Glutamatergic neuron (in vitro differentiated cells): ENCODE data around the gene PI4KA. TPM values are rescaled to one million over a fixed set of nuclear protein-coding genes. Genes with fewer than 3 reads are reported as not detected.

Experiments used
- DNase-seq: peaks from one replicate; pipeline ENCODE4 v3.0.0; 2022
- H3K27ac Mint-ChIP-seq: one replicate; pipeline ENCODE4 v1.8.0; 2020; ENCODE audit warnings: mild to moderate bottlenecking, mixed read lengths, inconsistent platforms; ENCODE audit not compliant: unreplicated experiment
- H3K27me3 Mint-ChIP-seq: one replicate; pipeline ENCODE4 v1.8.0; 2020; ENCODE audit warnings: mild to moderate bottlenecking, moderate library complexity, mixed read lengths, inconsistent platforms; ENCODE audit not compliant: unreplicated experiment
- H3K36me3 Mint-ChIP-seq: one replicate; pipeline ENCODE4 v1.8.0; 2020; ENCODE audit warnings: mild to moderate bottlenecking, mixed read lengths, inconsistent platforms; ENCODE audit not compliant: unreplicated experiment
- H3K4me1 Mint-ChIP-seq: one replicate; pipeline ENCODE4 v1.8.0; 2020; ENCODE audit warnings: mild to moderate bottlenecking, low read depth, mixed read lengths, inconsistent platforms; ENCODE audit not compliant: unreplicated experiment
- H3K4me3 Mint-ChIP-seq: one replicate; pipeline ENCODE4 v1.8.0; 2020; ENCODE audit warnings: mild to moderate bottlenecking, mixed read lengths, inconsistent platforms; ENCODE audit not compliant: unreplicated experiment
- H3K9me3 Mint-ChIP-seq: one replicate; pipeline ENCODE4 v1.8.0; 2020; ENCODE audit warnings: mild to moderate bottlenecking, moderate library complexity, mixed read lengths, inconsistent platforms; ENCODE audit not compliant: unreplicated experiment
- CTCF ChIP-seq: fragments of 200-600 bp; sonication (generic); IDR thresholded peaks from one replicate; pipeline ENCODE4 v1.5.0; 2021; ENCODE audit not compliant: partially characterized antibody, unreplicated experiment
- total RNA-seq: library from RNA; stranded (reverse); fragmentation: NEBNext Ultra II Directional; extraction: Animal tissue kit (Norgen Biotek cat#: 25700); gene quantifications from one replicate; pipeline ENCODE4 v1.2.1, GENCODE V29; 2021; ENCODE audit not compliant: unreplicated experiment

PI4KA gene
- total RNA-seq, 1 donor from 2014 or later: 165 TPM

GRCh38 chr22:20807315-20807752, 51.3 kb downstream of the PI4KA start:
- peaks cover 5% of the 10 kb centered on the region for H3K27me3 Mint-ChIP-seq
- peaks cover 4% of the 10 kb centered on the region for H3K9me3 Mint-ChIP-seq
- H3K4me3 Mint-ChIP-seq: no peak overlapping the region
- peaks cover 8% of the 10 kb centered on the region for H3K4me1 Mint-ChIP-seq
- no peaks in the 10 kb centered on the region for H3K36me3 Mint-ChIP-seq
- DNase-seq: no peak
- no peak for TF ChIP-seq CTCF
- peak overlapping the region; percentile 66 for H3K27ac Mint-ChIP-seq

- H3K9me3 Mint-ChIP-seq: peaks cover 4% of the 10 kb centered on the region
- H3K27me3 Mint-ChIP-seq: peaks cover 5% of the 10 kb centered on the region
- TF ChIP-seq CTCF: no peak
- peaks cover 8% of the 10 kb centered on the region for H3K4me1 Mint-ChIP-seq
- no peak for DNase-seq
- H3K36me3 Mint-ChIP-seq: peaks cover 4% of the 10 kb centered on the region
- H3K27ac Mint-ChIP-seq: no peak overlapping the region
- H3K4me3 Mint-ChIP-seq: no peak overlapping the region
These were observed 52.6 kb downstream of the PI4KA start for GRCh38 chr22:20805972-20806471.

- H3K4me3 Mint-ChIP-seq: no peak overlapping the region
- peaks cover 5% of the 10 kb centered on the region for H3K27me3 Mint-ChIP-seq
- H3K4me1 Mint-ChIP-seq: peaks cover 8% of the 10 kb centered on the region
- H3K36me3 Mint-ChIP-seq: peaks cover 4% of the 10 kb centered on the region
- peaks cover 4% of the 10 kb centered on the region for H3K9me3 Mint-ChIP-seq
- no peak for TF ChIP-seq CTCF
- H3K27ac Mint-ChIP-seq: no peak overlapping the region
- no peak for DNase-seq
These were observed 54.0 kb downstream of the PI4KA start for GRCh38 chr22:20804650-20805049.

- Mint-ChIP-seq H3K27ac (peak overlapping the region; percentile 83), H3K36me3 (peaks cover 4% of the 10 kb centered on the region), H3K27me3 (peaks cover 5% of the 10 kb centered on the region), H3K9me3 (peaks cover 4% of the 10 kb centered on the region), H3K4me1 (peaks cover 8% of the 10 kb centered on the region), H3K4me3 (no peak overlapping the region)
- TF ChIP-seq CTCF: peak; percentile 62
- peak; percentile 79 for DNase-seq
These were observed 54.8 kb downstream of the PI4KA start for GRCh38 chr22:20803696-20804324.

GRCh38 chr22:20802922-20803553, 55.6 kb downstream of the PI4KA start:
- H3K4me3 Mint-ChIP-seq: no peak overlapping the region
- peaks cover 8% of the 10 kb centered on the region for H3K4me1 Mint-ChIP-seq
- H3K36me3 Mint-ChIP-seq: peaks cover 4% of the 10 kb centered on the region
- H3K27ac Mint-ChIP-seq: no peak overlapping the region
- no peak for TF ChIP-seq CTCF
- H3K27me3 Mint-ChIP-seq: peaks cover 5% of the 10 kb centered on the region
- peaks cover 4% of the 10 kb centered on the region for H3K9me3 Mint-ChIP-seq
- no peak for DNase-seq
